Measurements from ENCODE around the gene C17orf50. TPM values are rescaled to one million over a fixed set of nuclear protein-coding genes. Genes with fewer than 3 reads are reported as not detected.

Gene C17orf50
- total RNA-seq, 2 experiments from 2014 or later = not detected

- peaks cover 37% of the 10 kb centered on the region for H3K27me3 Mint-ChIP-seq
- no peak for DNase-seq
- H3K4me3 Mint-ChIP-seq = no peak overlapping the region
- no peak overlapping the region for H3K27ac Mint-ChIP-seq
- POLR2A ChIA-PET = no interaction called here
- H3K4me1 Mint-ChIP-seq = peaks cover 4% of the 10 kb centered on the region
- no peaks in the 10 kb centered on the region for H3K36me3 Mint-ChIP-seq
- no peaks in the 10 kb centered on the region for H3K9me3 Mint-ChIP-seq
- peak; percentile 50 for ATAC-seq (ENCODE audit: low read depth)
Measured at GRCh38 chr17:35788477-35789368, 28.0 kb downstream of the C17orf50 start.

GRCh38 chr17:35790841-35791240 is 30.2 kb downstream of the C17orf50 start:
- POLR2A ChIA-PET = no interaction called here
- Mint-ChIP-seq H3K36me3 (no peaks in the 10 kb centered on the region), H3K4me3 (no peak overlapping the region), H3K27ac (no peak overlapping the region), H3K9me3 (no peaks in the 10 kb centered on the region), H3K27me3 (peaks cover 53% of the 10 kb centered on the region), H3K4me1 (peaks cover 14% of the 10 kb centered on the region)
- DNase-seq (no peak), ATAC-seq (ENCODE audit: low read depth) (no peak)

GRCh38 chr17:35791681-35792350 is 31.1 kb downstream of the C17orf50 start:
- peaks cover 62% of the 10 kb centered on the region for H3K27me3 Mint-ChIP-seq
- POLR2A ChIA-PET = interaction anchor here (2.3 kb wide), 1 partner anchor 28 kb away, joined by 9 read pairs; no protein-coding TSS in a partner anchor

GRCh38 chr17:35793257-35793656 is 32.6 kb downstream of the C17orf50 start:
- Mint-ChIP-seq H3K27ac (no peak overlapping the region), H3K4me1 (peaks cover 16% of the 10 kb centered on the region), H3K36me3 (no peaks in the 10 kb centered on the region), H3K27me3 (peaks cover 64% of the 10 kb centered on the region), H3K9me3 (no peaks in the 10 kb centered on the region), H3K4me3 (no peak overlapping the region)
- ATAC-seq (ENCODE audit: low read depth) = no peak
- POLR2A ChIA-PET = interaction anchor here (2.3 kb wide), 1 partner anchor 29 kb away, joined by 9 read pairs; no protein-coding TSS in a partner anchor
- no peak for DNase-seq

More at GRCh38 chr17:35791681-35792350, 31.1 kb downstream of the C17orf50 start:
- ATAC-seq (ENCODE audit: low read depth) (no peak), DNase-seq (no peak)
- H3K36me3 Mint-ChIP-seq = no peaks in the 10 kb centered on the region
- H3K27ac Mint-ChIP-seq = no peak overlapping the region
- H3K4me3 Mint-ChIP-seq = no peak overlapping the region
- H3K9me3 Mint-ChIP-seq = no peaks in the 10 kb centered on the region
- peaks cover 16% of the 10 kb centered on the region for H3K4me1 Mint-ChIP-seq

GRCh38 chr17:35795007-35795870 is 34.6 kb downstream of the C17orf50 start, which contains the start of gene MMP28:
Gene MMP28, minus strand, starts transcription at chr17:35795641. Its CDS starts 264 bp downstream, at chr17:35795377.
- ATAC-seq (ENCODE audit: low read depth) = peak; percentile 82
- Mint-ChIP-seq H3K27me3 (peaks cover 64% of the 10 kb centered on the region), H3K4me3 (peak within 1 kb of the TSS; percentile 76), H3K9me3 (no peaks in the 10 kb centered on the region), H3K27ac (no peak within 1 kb of the TSS), H3K36me3 (no peaks in the 10 kb centered on the region), H3K4me1 (peaks cover 12% of the 10 kb centered on the region)
- DNase-seq = peak; percentile 66
- POLR2A ChIA-PET = interaction anchor here (0.5 to 4.0 kb wide), 5 partner anchors 9 to 205 kb away, joined by 3 to 21 read pairs (median 3); partner anchors contain the start of genes C17orf50 and TAF15

- POLR2A ChIA-PET = interaction anchor here (0.7 to 4.0 kb wide), 3 partner anchors 9 to 205 kb away, joined by 3 to 21 read pairs (median 4); partner anchors contain the start of gene TAF15
- H3K4me3 Mint-ChIP-seq = peak overlapping the region; percentile 76
- no peaks in the 10 kb centered on the region for H3K9me3 Mint-ChIP-seq
- no peak for ATAC-seq (ENCODE audit: low read depth)
- DNase-seq = no peak
- peaks cover 59% of the 10 kb centered on the region for H3K27me3 Mint-ChIP-seq
- no peaks in the 10 kb centered on the region for H3K36me3 Mint-ChIP-seq
- H3K4me1 Mint-ChIP-seq = peaks cover 13% of the 10 kb centered on the region
- H3K27ac Mint-ChIP-seq = no peak overlapping the region
Measured at GRCh38 chr17:35795871-35796265, 35.2 kb downstream of the C17orf50 start.

GRCh38 chr17:35796942-35797341 is 36.3 kb downstream of the C17orf50 start:
- Mint-ChIP-seq H3K4me1 (peaks cover 22% of the 10 kb centered on the region), H3K9me3 (no peaks in the 10 kb centered on the region), H3K36me3 (no peaks in the 10 kb centered on the region), H3K27me3 (peaks cover 58% of the 10 kb centered on the region), H3K27ac (no peak overlapping the region), H3K4me3 (no peak overlapping the region)
- DNase-seq (no peak), ATAC-seq (ENCODE audit: low read depth) (no peak)
- POLR2A ChIA-PET = interaction anchor here (4.0 kb wide), 1 partner anchor 12 kb away, joined by 21 read pairs; the partner anchor contains the start of gene TAF15

- POLR2A ChIA-PET = interaction anchor here (4.0 kb wide), 1 partner anchor 12 kb away, joined by 21 read pairs; the partner anchor contains the start of gene TAF15
- no peak overlapping the region for H3K4me3 Mint-ChIP-seq
- DNase-seq (no peak), ATAC-seq (ENCODE audit: low read depth) (no peak)
- H3K27ac Mint-ChIP-seq = no peak overlapping the region
- peaks cover 23% of the 10 kb centered on the region for H3K4me1 Mint-ChIP-seq
- no peaks in the 10 kb centered on the region for H3K9me3 Mint-ChIP-seq
- no peaks in the 10 kb centered on the region for H3K36me3 Mint-ChIP-seq
- peaks cover 54% of the 10 kb centered on the region for H3K27me3 Mint-ChIP-seq
Measured at GRCh38 chr17:35797370-35797769, 36.7 kb downstream of the C17orf50 start.

GRCh38 chr17:35797918-35798317 is 37.2 kb downstream of the C17orf50 start:
- DNase-seq = no peak
- no peaks in the 10 kb centered on the region for H3K36me3 Mint-ChIP-seq
- POLR2A ChIA-PET = interaction anchor here (4.0 kb wide), 1 partner anchor 11 kb away, joined by 21 read pairs; the partner anchor contains the start of gene TAF15
- H3K27me3 Mint-ChIP-seq = peaks cover 50% of the 10 kb centered on the region
- H3K4me3 Mint-ChIP-seq = no peak overlapping the region
- H3K27ac Mint-ChIP-seq = no peak overlapping the region
- H3K4me1 Mint-ChIP-seq = peaks cover 23% of the 10 kb centered on the region
- no peak for ATAC-seq (ENCODE audit: low read depth)
- H3K9me3 Mint-ChIP-seq = no peaks in the 10 kb centered on the region

GRCh38 chr17:35799942-35800341 is 39.3 kb downstream of the C17orf50 start:
- Mint-ChIP-seq H3K36me3 (no peaks in the 10 kb centered on the region), H3K9me3 (no peaks in the 10 kb centered on the region), H3K4me1 (peaks cover 20% of the 10 kb centered on the region), H3K27me3 (peaks cover 30% of the 10 kb centered on the region), H3K4me3 (no peak overlapping the region), H3K27ac (no peak overlapping the region)
- POLR2A ChIA-PET = interaction anchor here (0.9 kb wide), 1 partner anchor 9 kb away, joined by 5 read pairs; the partner anchor contains the start of gene TAF15
- no peak for DNase-seq
- ATAC-seq (ENCODE audit: low read depth) = no peak

GRCh38 chr17:35801583-35802224 is 41.0 kb downstream of the C17orf50 start:
- POLR2A ChIA-PET = interaction anchor here (0.6 kb wide), 1 partner anchor 39 kb away, joined by 3 read pairs; no protein-coding TSS in a partner anchor
- peak; percentile 37 for ATAC-seq (ENCODE audit: low read depth)
- H3K36me3 Mint-ChIP-seq = no peaks in the 10 kb centered on the region
- peaks cover 19% of the 10 kb centered on the region for H3K4me1 Mint-ChIP-seq
- peak overlapping the region; percentile 66 for H3K4me3 Mint-ChIP-seq
- peak overlapping the region; percentile 65 for H3K27ac Mint-ChIP-seq
- DNase-seq = peak; percentile 40
- no peaks in the 10 kb centered on the region for H3K9me3 Mint-ChIP-seq
- peaks cover 18% of the 10 kb centered on the region for H3K27me3 Mint-ChIP-seq

- H3K27ac Mint-ChIP-seq = peak overlapping the region; percentile 77
- ATAC-seq (ENCODE audit: low read depth) (peak; percentile 44), DNase-seq (no peak)
- H3K4me3 Mint-ChIP-seq = no peak overlapping the region
- H3K27me3 Mint-ChIP-seq = no peaks in the 10 kb centered on the region
- H3K36me3 Mint-ChIP-seq = no peaks in the 10 kb centered on the region
- H3K4me1 Mint-ChIP-seq = peaks cover 40% of the 10 kb centered on the region
- H3K9me3 Mint-ChIP-seq = no peaks in the 10 kb centered on the region
- POLR2A ChIA-PET = interaction anchor here (0.7 to 2.3 kb wide), 3 partner anchors 10 to 44 kb away, joined by 3 to 21 read pairs (median 3); partner anchors contain the start of gene MMP28
Measured at GRCh38 chr17:35804658-35805192, 44.0 kb downstream of the C17orf50 start.
